Measurements from ENCODE around the gene CAPN2.

- TF ChIP-seq CTCF (IDR thresholded peaks at IDR 0.05): no peak
- TF ChIP-seq EZH2 (IDR thresholded peaks at IDR 0.05; ENCODE audit: borderline replicate concordance, insufficient read depth, low read depth, low read length, poor library complexity, severe bottlenecking): no peak
Measured at GRCh38 chr1:223727541-223727940, 15.2 kb downstream of the CAPN2 start.
